Breast epithelium (tissue), 3 donors: ENCODE measurements around the gene GNGT1.

Experiments used
- POLR2A ChIP-seq: fragments of 450-650 bp; IDR thresholded peaks from one replicate; pipeline ENCODE4 v1.6.1; 2016; ENCODE audit warnings: antibody characterized with exemption, mild to moderate bottlenecking, moderate library complexity
- POLR2AphosphoS5 ChIP-seq, 3 donors: sonication (generic); formaldehyde crosslinking; IDR thresholded peaks; one replicate each; pipeline ENCODE4 v1.6.1; 2017; ENCODE audit warnings: antibody characterized with exemption in 3 of 3
- TF ChIP-seq, protein P1 (sequence below), 3 donors: fragments of 450-650 bp; IDR thresholded peaks; one replicate each; pipeline ENCODE4 v1.5.1; 2016 to 2017; ENCODE audit warnings: antibody characterized with exemption in 3 of 3, mild to moderate bottlenecking in 3 of 3, moderate library complexity in 3 of 3

DNA sequence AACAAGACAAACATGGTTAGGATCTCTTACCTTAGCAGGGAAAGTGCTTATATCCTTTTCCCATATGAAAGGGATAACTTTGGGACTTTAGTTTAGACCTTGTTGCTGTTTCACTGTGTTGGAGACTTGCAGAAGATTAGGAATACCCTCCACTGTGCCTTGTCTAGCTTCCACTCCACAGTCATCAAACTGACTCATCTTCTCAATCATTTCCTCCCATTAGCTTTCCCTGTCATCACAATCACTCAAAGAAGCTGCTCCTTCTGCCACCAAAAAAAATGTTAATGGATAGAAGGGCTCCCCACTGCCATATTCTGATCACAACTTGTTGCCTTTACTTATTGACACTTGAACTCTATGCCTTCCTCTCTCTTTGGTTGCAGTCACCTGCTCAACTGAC, 31.9 kb downstream of the GNGT1 start:
- no peak for TF ChIP-seq POLR2AphosphoS5 (IDR thresholded peaks at IDR 0.05)
- TF ChIP-seq, protein P1, sequence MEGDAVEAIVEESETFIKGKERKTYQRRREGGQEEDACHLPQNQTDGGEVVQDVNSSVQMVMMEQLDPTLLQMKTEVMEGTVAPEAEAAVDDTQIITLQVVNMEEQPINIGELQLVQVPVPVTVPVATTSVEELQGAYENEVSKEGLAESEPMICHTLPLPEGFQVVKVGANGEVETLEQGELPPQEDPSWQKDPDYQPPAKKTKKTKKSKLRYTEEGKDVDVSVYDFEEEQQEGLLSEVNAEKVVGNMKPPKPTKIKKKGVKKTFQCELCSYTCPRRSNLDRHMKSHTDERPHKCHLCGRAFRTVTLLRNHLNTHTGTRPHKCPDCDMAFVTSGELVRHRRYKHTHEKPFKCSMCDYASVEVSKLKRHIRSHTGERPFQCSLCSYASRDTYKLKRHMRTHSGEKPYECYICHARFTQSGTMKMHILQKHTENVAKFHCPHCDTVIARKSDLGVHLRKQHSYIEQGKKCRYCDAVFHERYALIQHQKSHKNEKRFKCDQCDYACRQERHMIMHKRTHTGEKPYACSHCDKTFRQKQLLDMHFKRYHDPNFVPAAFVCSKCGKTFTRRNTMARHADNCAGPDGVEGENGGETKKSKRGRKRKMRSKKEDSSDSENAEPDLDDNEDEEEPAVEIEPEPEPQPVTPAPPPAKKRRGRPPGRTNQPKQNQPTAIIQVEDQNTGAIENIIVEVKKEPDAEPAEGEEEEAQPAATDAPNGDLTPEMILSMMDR (IDR thresholded peaks at IDR 0.05), result no peak
- no peak for TF ChIP-seq POLR2A
